ENCODE data around the gene C14orf180.

- TF ChIP-seq EZH2 (IDR thresholded peaks at IDR 0.05) (no peak), POLR2AphosphoS5 (IDR thresholded peaks at IDR 0.05; ENCODE audit: borderline replicate concordance, low read depth, low read length) (no peak), FOXP2 (optimal IDR thresholded peaks at IDR 0.05; ENCODE audit: control extremely low read depth, extremely low read length, insufficient read depth) (no peak)
These were observed 59.9 kb downstream of the C14orf180 start for GRCh38 chr14:104639471-104639870.
